Measurements from ENCODE around the gene NRXN3. TPM values are rescaled to one million over a fixed set of nuclear protein-coding genes. Genes with fewer than 3 reads are reported as not detected.

The NRXN3 gene
- total RNA-seq, 1 experiment from 2014 or later: not detected

- TF ChIP-seq REST (IDR thresholded peaks at IDR 0.05; ENCODE audit: low read depth) (no peak), CBX3 (IDR thresholded peaks at IDR 0.05; ENCODE audit: low read depth) (no peak), ELF1 (IDR thresholded peaks at IDR 0.05; ENCODE audit: borderline replicate concordance, low read depth) (no peak)
- TF ChIP-seq, protein P1, sequence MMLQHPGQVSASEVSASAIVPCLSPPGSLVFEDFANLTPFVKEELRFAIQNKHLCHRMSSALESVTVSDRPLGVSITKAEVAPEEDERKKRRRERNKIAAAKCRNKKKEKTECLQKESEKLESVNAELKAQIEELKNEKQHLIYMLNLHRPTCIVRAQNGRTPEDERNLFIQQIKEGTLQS (IDR thresholded peaks at IDR 0.05): no peak
These were observed 702.7 kb downstream of the NRXN3 start (continued) for GRCh38 chr14:78872837-78873236.

DNA sequence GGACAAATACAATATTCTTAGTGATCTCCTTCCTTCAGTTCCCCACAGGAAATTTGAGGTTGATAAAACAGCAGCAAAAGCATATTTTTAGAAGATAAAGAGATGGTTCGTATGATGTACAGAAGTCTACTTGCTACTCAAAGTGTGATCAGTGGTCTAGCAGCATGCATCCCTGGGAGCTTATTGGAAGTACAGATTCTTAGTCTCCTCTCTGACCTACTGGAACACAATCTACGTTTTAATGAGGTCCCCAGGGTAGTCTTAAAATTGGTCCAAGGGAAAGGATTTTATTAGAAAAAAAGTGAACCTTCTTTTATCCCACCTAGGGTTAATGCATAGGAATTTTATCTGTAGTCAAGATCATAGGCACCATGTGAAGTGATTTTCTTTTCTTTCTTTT lies 703.4 kb downstream of the NRXN3 start:
- H3K9ac ChIP-seq (ENCODE audit: low read length): no peak overlapping the region
- no peaks in the 10 kb centered on the region for H3K79me2 ChIP-seq (ENCODE audit: insufficient read depth, low read length)
- intact Hi-C loops (cut with micrococcal nuclease): no loop called here
- ChIA-PET POLR2A (no interaction called here), CTCF (no interaction called here), RAD21 (ENCODE audit: low non-redundant PET in 1 of 2, low total read pairs in 2 of 2, uncharacterized antibody in 2 of 2, unreplicated experiment in 2 of 2) (no interaction called here)
- peaks cover 0 to 4% of the 10 kb centered on the region in 2 experiments; a peak in 1 of 4 replicates for H3K9me3 ChIP-seq (ENCODE audit: control insufficient read depth in 1 of 2, insufficient read depth in 1 of 2, low read depth in 1 of 2, low read length in 2 of 2)
- no peaks in the 10 kb centered on the region for H3K9me2 ChIP-seq (ENCODE audit: insufficient read depth)
- ATAC-seq: no peak
- no TSS peak for BruUV-seq (replicated peaks)
- H4K20me1 ChIP-seq (ENCODE audit: insufficient read depth): no peaks in the 10 kb centered on the region
- no peak overlapping the region for H3K4me3 ChIP-seq (replicated peaks in 1 of 2; ENCODE audit: low read depth in 1 of 2, low read length in 2 of 2)
- H3K4me2 ChIP-seq (ENCODE audit: low read length): no peak overlapping the region
- no peak overlapping the region for H3K27ac ChIP-seq (ENCODE audit: low read depth, low read length)
- H3K27me3 ChIP-seq (ENCODE audit: insufficient read depth, low read length): no peaks in the 10 kb centered on the region
- TF ChIP-seq FOSL1 (IDR thresholded peaks at IDR 0.05; ENCODE audit: low read depth) (no peak), SIN3A (IDR thresholded peaks at IDR 0.05; ENCODE audit: low read depth) (no peak), SRF (IDR thresholded peaks at IDR 0.05; ENCODE audit: low read depth) (no peak), CEBPB (IDR thresholded peaks at IDR 0.05; ENCODE audit: low read depth) (no peak)
- TF ChIP-seq, protein P2, sequence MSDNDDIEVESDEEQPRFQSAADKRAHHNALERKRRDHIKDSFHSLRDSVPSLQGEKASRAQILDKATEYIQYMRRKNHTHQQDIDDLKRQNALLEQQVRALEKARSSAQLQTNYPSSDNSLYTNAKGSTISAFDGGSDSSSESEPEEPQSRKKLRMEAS (IDR thresholded peaks at IDR 0.05): no peak
- TF ChIP-seq, protein P3, sequence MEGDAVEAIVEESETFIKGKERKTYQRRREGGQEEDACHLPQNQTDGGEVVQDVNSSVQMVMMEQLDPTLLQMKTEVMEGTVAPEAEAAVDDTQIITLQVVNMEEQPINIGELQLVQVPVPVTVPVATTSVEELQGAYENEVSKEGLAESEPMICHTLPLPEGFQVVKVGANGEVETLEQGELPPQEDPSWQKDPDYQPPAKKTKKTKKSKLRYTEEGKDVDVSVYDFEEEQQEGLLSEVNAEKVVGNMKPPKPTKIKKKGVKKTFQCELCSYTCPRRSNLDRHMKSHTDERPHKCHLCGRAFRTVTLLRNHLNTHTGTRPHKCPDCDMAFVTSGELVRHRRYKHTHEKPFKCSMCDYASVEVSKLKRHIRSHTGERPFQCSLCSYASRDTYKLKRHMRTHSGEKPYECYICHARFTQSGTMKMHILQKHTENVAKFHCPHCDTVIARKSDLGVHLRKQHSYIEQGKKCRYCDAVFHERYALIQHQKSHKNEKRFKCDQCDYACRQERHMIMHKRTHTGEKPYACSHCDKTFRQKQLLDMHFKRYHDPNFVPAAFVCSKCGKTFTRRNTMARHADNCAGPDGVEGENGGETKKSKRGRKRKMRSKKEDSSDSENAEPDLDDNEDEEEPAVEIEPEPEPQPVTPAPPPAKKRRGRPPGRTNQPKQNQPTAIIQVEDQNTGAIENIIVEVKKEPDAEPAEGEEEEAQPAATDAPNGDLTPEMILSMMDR (IDR thresholded peaks at IDR 0.05 in 2 of 3, conservative IDR thresholded peaks at IDR 0.05 in 1 of 3; ENCODE audit: borderline replicate concordance in 1 of 3, insufficient read depth in 1 of 3, low read depth in 2 of 3, low read length in 2 of 3): no peak
- H3K4me1 ChIP-seq (ENCODE audit: control insufficient read depth in 1 of 2, insufficient read depth in 2 of 2, low read length in 2 of 2): no peaks in the 10 kb centered on the region
- no peak for DNase-seq (ENCODE audit: low read depth, low spot score)
- no peaks in the 10 kb centered on the region for H3K36me3 ChIP-seq (ENCODE audit: control insufficient read depth in 1 of 2, insufficient read depth in 2 of 2, low read length in 2 of 2)
- H2AFZ ChIP-seq (ENCODE audit: low read depth, low read length, poor library complexity, severe bottlenecking): no peak overlapping the region

Measured in HCT116 (cell line).